GM23338 (cell line): ENCODE measurements around the gene SND1. TPM values are rescaled to one million over a fixed set of nuclear protein-coding genes. Genes with fewer than 3 reads are reported as not detected.

Source experiments
- ATAC-seq: fragments of 200-7000 bp; cut with Tn5 transposase; 3 replicates; pipeline ENCODE4 v1.9.1; 2020
- DNase-seq: peaks from one replicate; pipeline ENCODE4 v3.0.0-alpha.2; 2015; ENCODE audit warnings: low spot score
- H2AFZ ChIP-seq: fragments of 200-600 bp; sonication (generic); 2 replicates; pipeline ENCODE4 v1.8.0; 2016; ENCODE audit warnings: antibody characterized with exemption, mild to moderate bottlenecking, moderate library complexity
- H3F3A ChIP-seq: fragments of 200-600 bp; sonication (generic); replicated peaks from 2 replicates; pipeline ENCODE4 v1.8.0; 2017; ENCODE audit warnings: antibody characterized with exemption, mixed run types, low read depth
- H3K27ac ChIP-seq: fragments of 200-600 bp; sonication (generic); 2 replicates; pipeline ENCODE4 v1.6.1; 2016; ENCODE audit warnings: low read depth
- H3K27me3 ChIP-seq: fragments of 200-600 bp; sonication (generic); 2 replicates; pipeline ENCODE4 v1.8.0; 2016; ENCODE audit warnings: mild to moderate bottlenecking, mixed run types, moderate library complexity; ENCODE audit not compliant: insufficient read depth
- H3K36me3 ChIP-seq: fragments of 200-600 bp; sonication (generic); 2 replicates; pipeline ENCODE4 v1.8.0; 2016; ENCODE audit warnings: mild to moderate bottlenecking; ENCODE audit not compliant: insufficient read depth
- H3K4me1 ChIP-seq: fragments of 200-600 bp; sonication (generic); 2 replicates; pipeline ENCODE4 v1.8.0; 2016; ENCODE audit warnings: mild to moderate bottlenecking, moderate library complexity; ENCODE audit not compliant: insufficient read depth
- H3K4me2 ChIP-seq: fragments of 200-600 bp; sonication (generic); 2 replicates; pipeline ENCODE4 v1.7.1; 2017; ENCODE audit warnings: mixed run types
- H3K4me3 ChIP-seq: fragments of 200-600 bp; sonication (generic); 2 replicates; pipeline ENCODE4 v1.6.1; 2016; ENCODE audit warnings: mixed run types
- H3K79me2 ChIP-seq: fragments of 200-600 bp; sonication (generic); replicated peaks from 2 replicates; pipeline ENCODE4 v1.8.0; 2017; ENCODE audit warnings: mild to moderate bottlenecking; ENCODE audit not compliant: insufficient read depth
- H3K9me2 ChIP-seq: fragments of 200-600 bp; sonication (generic); 2 replicates; pipeline ENCODE4 v1.8.0; 2017; ENCODE audit not compliant: insufficient read depth
- H4K20me1 ChIP-seq: fragments of 200-600 bp; sonication (generic); replicated peaks from 2 replicates; pipeline ENCODE4 v1.8.0; 2017; ENCODE audit warnings: mild to moderate bottlenecking; ENCODE audit not compliant: insufficient read depth
- H3K27ac Mint-ChIP-seq: 2 replicates; pipeline ENCODE4 v1.8.0; 2020; ENCODE audit warnings: inconsistent platforms, mild to moderate bottlenecking, moderate library complexity, mixed read lengths
- H3K27me3 Mint-ChIP-seq: 3 replicates; pipeline ENCODE4 v1.8.0; 2022; ENCODE audit warnings: low read depth, mild to moderate bottlenecking, moderate library complexity, mixed read lengths, inconsistent platforms; ENCODE audit not compliant: insufficient read depth, poor library complexity
- H3K36me3 Mint-ChIP-seq: 3 replicates; pipeline ENCODE4 v1.8.0; 2021; ENCODE audit warnings: low read depth, mild to moderate bottlenecking, inconsistent platforms, moderate library complexity, mixed read lengths
- H3K4me1 Mint-ChIP-seq: 3 replicates; pipeline ENCODE4 v1.8.0; 2020; ENCODE audit warnings: mild to moderate bottlenecking, inconsistent platforms, mixed read lengths
- H3K4me3 Mint-ChIP-seq: 3 replicates; pipeline ENCODE4 v1.8.0; 2021; ENCODE audit warnings: moderate library complexity, mild to moderate bottlenecking, inconsistent platforms, mixed read lengths
- H3K9me3 Mint-ChIP-seq: 3 replicates; pipeline ENCODE4 v1.8.0; 2020; ENCODE audit warnings: moderate library complexity, mild to moderate bottlenecking, inconsistent platforms, mixed read lengths
- CREB1 ChIP-seq: fragments of 250-450 bp; sonication (Bioruptor Pico); IDR thresholded peaks from 2 replicates; pipeline ENCODE4 v1.5.0; 2020; ENCODE audit warnings: low read depth, mild to moderate bottlenecking, moderate library complexity
- CTCF ChIP-seq, 2 experiments: fragments of 200-600 bp in 1 of 2; sonication (generic) in 1 of 2; conservative IDR thresholded peaks; 2 replicates each; pipeline versions ENCODE4 v1.5.1 to v1.6.1; 2016 to 2017; ENCODE audit warnings: antibody characterized with exemption in 2 of 2, low read depth in 2 of 2, mild to moderate bottlenecking in 2 of 2, moderate library complexity in 1 of 2
- ETS1 ChIP-seq: IDR thresholded peaks from 2 replicates; pipeline ENCODE4 v1.6.1; 2016; ENCODE audit warnings: antibody characterized with exemption
- EZH2 ChIP-seq: fragments of 200-600 bp; sonication (generic); IDR thresholded peaks from one replicate; pipeline ENCODE4 v1.8.0; 2017; ENCODE audit warnings: antibody characterized with exemption, mild to moderate bottlenecking, low read depth; ENCODE audit not compliant: unreplicated experiment
- EZH2phosphoT487 ChIP-seq: fragments of 200-600 bp; sonication (generic); IDR thresholded peaks from one replicate; pipeline ENCODE4 v1.8.1; 2018; ENCODE audit warnings: antibody characterized with exemption; ENCODE audit not compliant: unreplicated experiment
- JUNB ChIP-seq: IDR thresholded peaks from one replicate; pipeline ENCODE4 v1.6.1; 2016; ENCODE audit warnings: antibody characterized with exemption; ENCODE audit not compliant: unreplicated experiment
- NANOG ChIP-seq: IDR thresholded peaks from 2 replicates; pipeline ENCODE4 v1.6.1; 2016; ENCODE audit warnings: antibody characterized with exemption, borderline replicate concordance
- POLR2AphosphoS5 ChIP-seq: IDR thresholded peaks from 2 replicates; pipeline ENCODE4 v1.6.1; 2016; ENCODE audit warnings: antibody characterized with exemption, low read depth
- STAT1 ChIP-seq: IDR thresholded peaks from one replicate; pipeline ENCODE4 v1.6.1; 2016; ENCODE audit warnings: antibody characterized with exemption; ENCODE audit not compliant: unreplicated experiment
- ZNF114 ChIP-seq: fragments of 250-450 bp; sonication (Bioruptor Pico); IDR thresholded peaks from 2 replicates; pipeline ENCODE4 v1.5.0; 2020; ENCODE audit warnings: mild to moderate bottlenecking, moderate library complexity
- ZNF331 ChIP-seq: fragments of 250-450 bp; sonication (Bioruptor Pico); IDR thresholded peaks from 2 replicates; pipeline ENCODE4 v1.5.0; 2020; ENCODE audit warnings: low read depth, mild to moderate bottlenecking, moderate library complexity
- ZNF462 ChIP-seq: fragments of 250-450 bp; sonication (Bioruptor Pico); IDR thresholded peaks from 2 replicates; pipeline ENCODE4 v1.5.0; 2020; ENCODE audit warnings: mild to moderate bottlenecking, moderate library complexity
- polyA plus RNA-seq: library from polyadenylated mRNA; unstranded; fragments of >200 nt; fragmentation: Nextera tagmentation; extraction: Ambion mirVana; gene quantifications from 2 replicates; pipeline ENCODE4 v1.2.1, GENCODE V29; 2016
- total RNA-seq: library from RNA; depleted of rRNA; stranded (reverse); fragments of >200 nt; shearing (Covaris generic); gene quantifications from 2 replicates; pipeline ENCODE4 v1.2.3, GENCODE V29; 2014
- TF ChIP-seq, protein P1 (sequence below): IDR thresholded peaks from one replicate; pipeline ENCODE4 v1.6.1; 2018; ENCODE audit warnings: antibody characterized with exemption; ENCODE audit not compliant: unreplicated experiment

The SND1 gene
- total and polyA plus RNA-seq, 2 experiments from 2014 or later: 107 to 254 TPM

DNA sequence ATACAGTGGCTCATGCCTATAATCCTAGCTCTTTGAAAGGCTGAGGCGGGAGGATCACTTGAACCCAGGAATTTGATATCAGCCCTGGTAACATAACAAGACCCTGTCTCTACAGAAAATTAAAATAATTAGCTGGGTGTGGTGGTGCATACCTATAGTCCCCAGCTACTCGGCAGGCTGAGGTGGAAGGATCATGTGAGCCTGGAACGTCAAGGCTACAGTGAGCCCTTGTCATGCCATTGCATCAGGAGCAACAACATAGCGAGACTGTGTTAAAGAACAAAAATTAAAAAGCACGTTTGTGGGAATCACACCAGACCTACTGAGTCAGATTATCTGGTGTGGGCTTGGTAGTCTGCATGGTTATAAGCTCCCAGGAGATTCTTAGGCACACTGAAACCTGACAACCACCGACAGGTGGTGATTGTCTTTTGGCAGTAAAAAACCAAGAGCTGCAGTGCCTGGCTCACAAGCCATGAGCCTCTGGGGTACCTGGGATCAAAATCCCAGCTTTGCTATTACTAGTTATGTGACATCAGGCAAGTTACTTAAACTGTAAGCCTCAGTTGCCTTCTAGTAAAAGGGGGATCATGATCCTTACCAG is 146.9 kb downstream of the SND1 start:
- 0 out of 2 replicates have a peak overlapping the region, but pooled peaks have one; percentile 20 for H3K27ac Mint-ChIP-seq
- TF ChIP-seq, protein P1, sequence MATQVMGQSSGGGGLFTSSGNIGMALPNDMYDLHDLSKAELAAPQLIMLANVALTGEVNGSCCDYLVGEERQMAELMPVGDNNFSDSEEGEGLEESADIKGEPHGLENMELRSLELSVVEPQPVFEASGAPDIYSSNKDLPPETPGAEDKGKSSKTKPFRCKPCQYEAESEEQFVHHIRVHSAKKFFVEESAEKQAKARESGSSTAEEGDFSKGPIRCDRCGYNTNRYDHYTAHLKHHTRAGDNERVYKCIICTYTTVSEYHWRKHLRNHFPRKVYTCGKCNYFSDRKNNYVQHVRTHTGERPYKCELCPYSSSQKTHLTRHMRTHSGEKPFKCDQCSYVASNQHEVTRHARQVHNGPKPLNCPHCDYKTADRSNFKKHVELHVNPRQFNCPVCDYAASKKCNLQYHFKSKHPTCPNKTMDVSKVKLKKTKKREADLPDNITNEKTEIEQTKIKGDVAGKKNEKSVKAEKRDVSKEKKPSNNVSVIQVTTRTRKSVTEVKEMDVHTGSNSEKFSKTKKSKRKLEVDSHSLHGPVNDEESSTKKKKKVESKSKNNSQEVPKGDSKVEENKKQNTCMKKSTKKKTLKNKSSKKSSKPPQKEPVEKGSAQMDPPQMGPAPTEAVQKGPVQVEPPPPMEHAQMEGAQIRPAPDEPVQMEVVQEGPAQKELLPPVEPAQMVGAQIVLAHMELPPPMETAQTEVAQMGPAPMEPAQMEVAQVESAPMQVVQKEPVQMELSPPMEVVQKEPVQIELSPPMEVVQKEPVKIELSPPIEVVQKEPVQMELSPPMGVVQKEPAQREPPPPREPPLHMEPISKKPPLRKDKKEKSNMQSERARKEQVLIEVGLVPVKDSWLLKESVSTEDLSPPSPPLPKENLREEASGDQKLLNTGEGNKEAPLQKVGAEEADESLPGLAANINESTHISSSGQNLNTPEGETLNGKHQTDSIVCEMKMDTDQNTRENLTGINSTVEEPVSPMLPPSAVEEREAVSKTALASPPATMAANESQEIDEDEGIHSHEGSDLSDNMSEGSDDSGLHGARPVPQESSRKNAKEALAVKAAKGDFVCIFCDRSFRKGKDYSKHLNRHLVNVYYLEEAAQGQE: no peak
- TF ChIP-seq STAT1 (no peak), ZNF331 (CRISPR knock-in tag) (no peak), ZNF114 (no peak), NANOG (no peak), ZNF462 (CRISPR knock-in tag) (no peak), CREB1 (CRISPR knock-in tag) (no peak), CTCF (conservative IDR thresholded peaks at IDR 0.05; ENCODE audit: low read depth in 2 of 2) (no peak), EZH2 (no peak), EZH2phosphoT487 (no peak), JUNB (no peak), ETS1 (no peak), POLR2AphosphoS5 (no peak)
- H3K9me2 ChIP-seq: no peaks in the 10 kb centered on the region
- H3K79me2 ChIP-seq: peaks cover 99% of the 10 kb centered on the region
- DNase-seq (no peak), ATAC-seq (peak; percentile 29)
- no peak overlapping the region for H2AFZ ChIP-seq
- no peaks in the 10 kb centered on the region for H3K27me3 ChIP-seq
- H3K4me3 ChIP-seq: no peak overlapping the region
- H3K4me2 ChIP-seq: peak overlapping the region; percentile 53; the same call in 1 of the 2 replicates
- no peaks in the 10 kb centered on the region for H3F3A ChIP-seq
- peaks cover 23% of the 10 kb centered on the region for H4K20me1 ChIP-seq
- no peaks in the 10 kb centered on the region for H3K27me3 Mint-ChIP-seq
- no peaks in the 10 kb centered on the region for H3K36me3 Mint-ChIP-seq
- H3K27ac ChIP-seq: no peak overlapping the region
- H3K4me1 ChIP-seq: peaks cover 31% of the 10 kb centered on the region
- H3K4me1 Mint-ChIP-seq: peaks cover 41% of the 10 kb centered on the region
- H3K4me3 Mint-ChIP-seq: no peak overlapping the region
- no peaks in the 10 kb centered on the region for H3K9me3 Mint-ChIP-seq
- no peaks in the 10 kb centered on the region for H3K36me3 ChIP-seq
